Transverse colon (tissue), 4 donors: ENCODE results near the gene PGM1. TPM values are rescaled to one million over a fixed set of nuclear protein-coding genes. Genes with fewer than 3 reads are reported as not detected.

Experiments
- DNase-seq: peaks from one replicate; pipeline ENCODE4 v3.0.0-alpha.2; 2019
- H3K27ac ChIP-seq, 4 donors: fragments of 200-600 bp; sonication (generic); 2 replicates each; pipeline ENCODE4 v1.5.1; 2016 to 2018; ENCODE audit warnings: inconsistent platforms in 4 of 4
- H3K27me3 ChIP-seq: fragments of 200-600 bp; sonication (generic); 2 replicates; pipeline ENCODE4 v1.5.1; 2017; ENCODE audit warnings: inconsistent platforms
- H3K36me3 ChIP-seq, 4 donors: fragments of 200-600 bp; sonication (generic); 2 replicates each; pipeline ENCODE4 v1.5.1; 2017 to 2019; ENCODE audit warnings: inconsistent platforms in 4 of 4
- H3K4me1 ChIP-seq, 4 donors: fragments of 200-600 bp; sonication (generic); 2 replicates each; pipeline ENCODE4 v1.5.1; 2017 to 2020; ENCODE audit warnings: inconsistent platforms in 4 of 4
- H3K4me3 ChIP-seq, 4 donors: fragments of 200-600 bp; sonication (generic); 1 replicate in 1 of 4; 2 replicates in 3 of 4; pipeline versions ENCODE4 v1.5.1 to v1.6.1; 2017 to 2019; ENCODE audit warnings: inconsistent platforms in 4 of 4
- H3K9me3 ChIP-seq, 2 donors: fragments of 200-600 bp; sonication (generic); 2 replicates each; pipeline ENCODE4 v1.5.1; 2017 to 2019; ENCODE audit warnings: inconsistent platforms in 2 of 2
- CTCF ChIP-seq, 5 experiments: fragments of 200-600 bp in 3 of 5; fragments of 450-650 bp in 2 of 5; sonication (generic) in 3 of 5; IDR thresholded peaks; 1 replicate in 2 of 5; 2 replicates in 3 of 5; pipeline ENCODE4 v1.5.1; 2016 to 2017; ENCODE audit warnings: antibody characterized with exemption in 5 of 5, inconsistent platforms in 3 of 5, mild to moderate bottlenecking in 2 of 5, moderate library complexity in 1 of 5
- EP300 ChIP-seq: sonication (generic); formaldehyde crosslinking; IDR thresholded peaks from one replicate; pipeline ENCODE4 v1.6.1; 2017; ENCODE audit warnings: antibody characterized with exemption, low read depth
- POLR2A ChIP-seq: fragments of 450-650 bp; IDR thresholded peaks from one replicate; pipeline ENCODE4 v1.6.1; 2016; ENCODE audit warnings: antibody characterized with exemption, mild to moderate bottlenecking, moderate library complexity
- POLR2AphosphoS5 ChIP-seq, 3 donors: sonication (generic); formaldehyde crosslinking; IDR thresholded peaks; one replicate each; pipeline ENCODE4 v1.6.1; 2016; ENCODE audit warnings: antibody characterized with exemption in 3 of 3
- WGBS, 2 donors: methylation state at CpG; one replicate each; pipeline ENCODE4 v1.1.5; 2018; ENCODE audit warnings: low coverage in 1 of 2; 5-methylcytosine and 5-hydroxymethylcytosine counted together
- in situ Hi-C, 4 donors: fragments of 200-750 bp; cut with MboI; loops; one replicate each; pipeline versions ENCODE4 v1.15.0 to v1.15.1; 2017; ENCODE audit warnings: low sequenced_read_pairs in 3 of 4, low pct_ligation_motif_present in 1 of 4, low pct_unique_long_range_greater_than_20kb in 1 of 4
- intact Hi-C: fragments of 100-400 bp; cut with DNase I; formaldehyde crosslinking; loops from one replicate; pipeline ENCODE4 v1.15.1; 2023; ENCODE audit warnings: low total_unique reads
- total RNA-seq, 4 donors: library from RNA; depleted of rRNA; stranded (reverse); fragments of >200 nt; gene quantifications; one replicate each; pipeline ENCODE4 v1.1.0, GENCODE V29; 2016

The PGM1 gene
- total RNA-seq, 4 donors from 2014 or later: 45.0 to 144 (median 103) TPM

- Histone ChIP-seq H3K36me3 (no peaks in the 10 kb centered on the region), H3K4me1 (peaks cover 0 to 5% (median 0%) of the 10 kb centered on the region in 4 donors), H3K27ac (no peak overlapping the region), H3K27me3 (no peaks in the 10 kb centered on the region), H3K4me3 (no peak overlapping the region), H3K9me3 (no peaks in the 10 kb centered on the region)
- TF ChIP-seq EP300 (no peak), POLR2A (no peak), POLR2AphosphoS5 (IDR thresholded peaks at IDR 0.05) (no peak), CTCF (IDR thresholded peaks at IDR 0.05) (no peak)
- DNase-seq: no peak
- WGBS, 2 donors: 94 to 100% methylated on average over 3 of the region's 3 CpGs
- in situ Hi-C loops (loop anchor here in 1 of 4 donors (25.0 kb wide), 1 partner anchor 633 kb away; no protein-coding TSS in a partner anchor), intact Hi-C loops (no loop called here)
Observed at GRCh38 chr1:63603810-63604209, 10.6 kb downstream of the PGM1 start.

GRCh38 chr1:63607322-63607721 lies 14.1 kb downstream of the PGM1 start:
- 94 to 96% methylated on average over 5 to 7 of the region's 7 CpGs for WGBS, 2 donors
- H3K36me3 ChIP-seq: no peaks in the 10 kb centered on the region
- no peak overlapping the region for H3K4me3 ChIP-seq
- H3K9me3 ChIP-seq: no peaks in the 10 kb centered on the region
- DNase-seq: no peak
- no peaks in the 10 kb centered on the region for H3K27me3 ChIP-seq
- intact Hi-C loops (no loop called here), in situ Hi-C loops (loop anchor here in 1 of 4 donors (25.0 kb wide), 1 partner anchor 630 kb away; no protein-coding TSS in a partner anchor)
- TF ChIP-seq POLR2A: no peak
- TF ChIP-seq POLR2AphosphoS5 (IDR thresholded peaks at IDR 0.05): no peak
- TF ChIP-seq EP300: no peak
- TF ChIP-seq CTCF (IDR thresholded peaks at IDR 0.05): no peak
- peaks cover 0 to 5% (median 0%) of the 10 kb centered on the region in 4 donors for H3K4me1 ChIP-seq
- H3K27ac ChIP-seq: no peak overlapping the region

GRCh38 chr1:63611231-63611630 lies 18.0 kb downstream of the PGM1 start:
- intact Hi-C loops (no loop called here), in situ Hi-C loops (loop anchor here in 3 of 4 donors (10.0 to 25.0 kb wide), 4 partner anchors 524 to 634 kb away; no protein-coding TSS in a partner anchor)
- H3K4me1 ChIP-seq: peaks cover 0 to 5% (median 4%) of the 10 kb centered on the region in 4 donors
- no peak for DNase-seq
- TF ChIP-seq CTCF (IDR thresholded peaks at IDR 0.05) (no peak), POLR2A (no peak), POLR2AphosphoS5 (IDR thresholded peaks at IDR 0.05) (no peak), EP300 (no peak)
- H3K27ac ChIP-seq: no peak overlapping the region
- 83 to 100% methylated on average over 1 to 3 of the region's 3 CpGs for WGBS, 2 donors
- no peak overlapping the region for H3K4me3 ChIP-seq
- H3K9me3 ChIP-seq: no peaks in the 10 kb centered on the region
- H3K36me3 ChIP-seq: no peaks in the 10 kb centered on the region
- no peaks in the 10 kb centered on the region for H3K27me3 ChIP-seq

- Histone ChIP-seq H3K4me3 (no peak overlapping the region), H3K4me1 (peaks cover 0 to 6% (median 4%) of the 10 kb centered on the region in 4 donors), H3K36me3 (no peaks in the 10 kb centered on the region), H3K27me3 (no peaks in the 10 kb centered on the region), H3K27ac (no peak overlapping the region), H3K9me3 (no peaks in the 10 kb centered on the region)
- 82 to 100% methylated on average over 1 to 4 of the region's 4 CpGs for WGBS, 2 donors
- intact Hi-C loops: no loop called here
- DNase-seq: no peak
- TF ChIP-seq POLR2AphosphoS5 (IDR thresholded peaks at IDR 0.05) (no peak), EP300 (no peak), POLR2A (no peak), CTCF (IDR thresholded peaks at IDR 0.05) (no peak)
- in situ Hi-C loops: loop anchor here in 3 of 4 donors (10.0 to 25.0 kb wide), 4 partner anchors 522 to 632 kb away; no protein-coding TSS in a partner anchor
Observed at GRCh38 chr1:63612564-63612963, 19.4 kb downstream of the PGM1 start.
